Hematopoietic multipotent progenitor cell treated with erythropoietin and hydrocortisone succinate and interleukin-3 and kit ligand, for 6 days (in vitro differentiated cells): ENCODE results near the gene INSYN2B.

Experiments used
- DNase-seq: peaks from one replicate; pipeline ENCODE4 v3.0.0-alpha.2; 2015

INSYN2B gene

DNA sequence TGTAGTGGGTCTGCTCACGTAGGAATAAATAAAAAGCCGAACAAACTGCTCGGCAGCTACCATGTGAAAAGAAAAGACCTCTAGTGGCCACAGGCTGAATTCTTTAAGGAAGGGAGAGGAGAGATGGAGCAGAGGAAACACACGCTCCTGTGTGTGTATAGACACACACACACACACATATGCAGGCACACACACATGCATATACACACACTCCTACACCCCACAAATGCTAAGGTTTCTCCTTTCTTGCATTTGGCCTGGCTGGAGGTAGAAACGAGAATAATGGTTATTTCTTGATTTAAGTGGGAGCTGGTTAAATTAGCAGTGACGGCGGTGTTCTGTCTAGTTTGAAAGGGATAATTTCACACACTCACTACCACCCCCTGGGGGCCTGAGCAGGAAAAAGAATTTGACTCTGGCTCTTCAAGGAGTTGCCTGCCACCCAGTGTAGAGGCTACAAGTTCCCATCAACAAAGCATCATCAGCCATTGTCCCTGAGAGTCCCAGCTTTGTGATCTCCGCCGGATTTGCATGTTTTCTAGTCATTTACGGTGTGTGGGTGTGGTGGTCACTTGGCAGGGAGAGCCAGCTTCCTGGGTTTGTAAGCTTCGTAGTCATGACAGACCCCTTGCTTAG lies at the start of gene INSYN2B:
INSYN2B (minus strand) TSS at position 78 of the 636 bp plus-strand sequence. CDS start 96,597 bp downstream, outside the sequence.
- DNase-seq: peak; percentile 76

DNA sequence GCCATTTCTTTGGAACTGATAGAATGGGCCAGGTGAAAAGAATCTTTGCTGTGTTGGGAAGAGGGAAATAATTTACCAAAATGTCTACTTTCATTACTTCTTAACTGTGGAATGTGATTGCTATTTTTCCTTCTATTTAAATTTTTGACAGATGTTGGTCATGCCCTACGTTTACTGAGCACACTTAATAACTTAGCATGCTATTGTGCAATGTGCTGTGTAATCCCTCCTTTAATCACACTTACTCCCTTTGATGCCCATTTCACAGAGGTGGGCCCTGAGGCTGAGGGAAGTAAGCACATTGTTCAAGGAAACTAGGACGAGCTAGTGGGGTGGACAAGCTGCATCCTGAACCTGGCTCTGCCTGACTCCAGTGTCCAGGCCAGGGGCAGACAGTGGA lies 47.8 kb upstream of the INSYN2B start:
- no peak for DNase-seq

DNA sequence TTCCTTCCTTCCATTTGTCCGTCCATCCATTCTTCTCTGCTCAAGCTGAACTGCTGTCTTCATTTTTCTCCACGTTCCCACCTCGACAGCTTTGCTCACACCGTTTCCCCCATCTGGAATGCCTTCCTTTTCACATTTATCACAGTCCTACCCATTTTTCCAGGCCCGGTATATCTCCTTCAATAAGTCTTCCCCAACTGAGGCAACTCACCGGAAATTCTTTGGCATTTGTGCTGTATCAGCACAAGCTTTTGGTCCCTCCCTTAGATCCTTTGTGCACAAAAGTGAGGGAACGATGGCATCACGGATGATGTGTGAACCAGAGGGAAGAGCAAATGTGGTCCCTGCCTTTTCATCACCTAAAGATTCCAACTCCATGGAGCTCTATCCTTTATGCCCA lies 45.6 kb upstream of the INSYN2B start:
- no peak for DNase-seq

DNA sequence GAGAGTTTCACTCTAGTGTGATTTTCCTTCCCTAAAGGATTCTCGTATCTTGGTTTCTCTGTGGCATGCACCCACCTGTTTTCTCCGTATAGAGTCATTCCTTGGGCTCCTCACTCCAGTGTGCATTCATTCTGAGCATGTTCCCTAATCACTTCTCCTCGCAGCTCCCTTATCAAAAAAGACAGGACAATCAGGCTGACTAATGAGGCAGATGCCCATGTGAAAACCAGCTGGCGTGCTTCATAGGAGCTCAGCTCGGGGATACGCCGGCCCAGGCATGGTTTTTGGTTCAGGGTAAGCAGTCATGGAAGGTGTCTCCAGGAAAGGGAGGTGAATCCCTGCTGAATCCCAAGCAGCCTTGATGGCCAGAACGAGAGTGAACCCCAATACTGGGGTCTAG lies 41.2 kb upstream of the INSYN2B start:
- no peak for DNase-seq

DNA sequence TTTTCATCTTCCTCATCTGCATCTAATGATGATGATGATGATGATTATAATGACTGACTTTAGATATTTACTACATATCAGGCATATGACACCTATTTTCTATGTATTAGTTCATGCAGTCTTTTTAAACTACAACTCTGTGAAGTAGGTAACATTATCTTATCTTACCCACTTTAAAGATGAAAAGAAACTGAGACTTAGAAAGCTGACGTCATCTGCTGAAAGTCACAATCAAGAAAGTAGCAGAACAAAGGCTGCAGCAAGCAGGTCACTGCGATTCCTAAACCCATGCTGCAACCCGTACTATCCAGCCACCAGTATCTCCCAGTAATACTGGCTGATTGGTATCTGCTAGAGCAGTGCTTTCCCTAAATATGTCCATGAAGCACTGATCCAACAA lies 40.1 kb upstream of the INSYN2B start:
- DNase-seq: no peak

DNA sequence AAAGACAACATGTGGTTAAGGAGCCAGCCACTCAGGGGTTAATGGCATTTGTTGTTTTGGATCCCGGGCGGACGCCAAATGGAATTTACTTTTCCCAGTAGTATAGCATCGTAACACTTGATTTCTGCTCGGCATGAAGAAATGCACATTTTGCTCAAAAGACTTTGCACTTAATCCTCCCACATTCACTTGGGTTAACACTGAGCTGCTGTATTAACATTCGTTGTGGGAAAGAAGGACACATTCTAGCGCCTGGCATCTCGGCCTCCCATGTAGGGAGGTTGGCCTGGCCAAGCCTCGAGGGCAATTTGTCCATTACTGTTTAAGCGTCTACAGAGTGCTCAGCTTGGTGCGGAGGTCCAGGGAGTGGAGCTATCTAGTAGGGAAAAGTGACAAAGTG lies 32.3 kb upstream of the INSYN2B start:
- DNase-seq: no peak

DNA sequence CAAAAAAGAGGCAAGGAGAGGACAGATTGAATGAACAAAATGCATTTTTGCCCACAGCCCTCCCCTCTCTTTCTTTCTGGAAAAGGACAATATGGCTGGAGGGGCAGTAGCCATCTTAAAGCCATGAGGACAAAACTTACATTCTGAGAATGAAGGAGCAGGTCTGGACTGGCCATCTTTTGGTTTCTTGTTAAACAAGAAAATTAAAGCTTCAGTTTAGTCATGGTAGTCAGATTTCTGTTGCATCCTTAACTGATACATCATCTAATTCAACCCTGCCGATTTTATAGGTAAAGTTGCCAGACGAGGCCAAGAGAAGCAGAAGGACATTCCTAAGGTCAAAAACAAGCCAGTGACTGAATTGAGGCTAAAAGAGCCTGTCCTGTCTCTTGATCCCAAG lies 31.5 kb upstream of the INSYN2B start:
- DNase-seq: no peak

DNA sequence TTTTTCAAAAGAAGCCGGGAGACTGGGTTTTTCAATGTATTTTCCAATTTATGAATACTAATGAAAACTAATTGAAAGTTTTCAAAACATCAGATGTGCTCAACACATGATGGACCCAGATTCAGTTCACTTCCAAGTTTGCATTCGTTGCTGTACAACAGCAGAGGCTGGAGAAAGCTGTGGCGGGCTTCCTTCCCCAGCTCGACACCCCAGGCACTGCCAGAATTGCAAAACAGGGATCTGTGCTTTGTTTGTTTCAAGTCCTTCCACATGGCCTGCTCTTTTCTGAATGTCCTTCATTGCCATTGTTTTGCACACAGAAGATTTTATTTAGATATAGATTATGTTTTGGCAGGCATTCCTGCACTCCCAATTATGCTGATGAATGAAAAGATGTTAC lies 30.3 kb upstream of the INSYN2B start:
- DNase-seq: no peak

DNA sequence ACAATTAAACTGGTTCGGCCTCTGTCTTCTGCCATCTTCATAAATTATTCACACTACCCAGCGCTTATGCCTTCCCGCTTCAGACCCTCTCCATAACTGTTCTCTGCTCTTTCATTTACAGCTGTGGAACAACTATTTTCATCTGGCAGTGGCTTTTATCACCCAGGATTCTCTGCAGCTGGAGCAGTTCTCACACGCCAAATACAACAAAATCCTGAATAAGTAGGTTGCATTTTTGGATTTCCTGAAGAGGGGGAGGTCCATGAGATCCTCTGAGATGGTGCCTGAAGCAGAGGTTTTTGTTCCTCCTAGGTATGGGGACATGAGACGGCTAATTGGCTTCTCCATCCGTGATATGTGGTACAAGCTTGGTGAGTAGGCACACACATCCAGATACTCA lies 28.1 kb upstream of the INSYN2B start:
- DNase-seq: no peak

DNA sequence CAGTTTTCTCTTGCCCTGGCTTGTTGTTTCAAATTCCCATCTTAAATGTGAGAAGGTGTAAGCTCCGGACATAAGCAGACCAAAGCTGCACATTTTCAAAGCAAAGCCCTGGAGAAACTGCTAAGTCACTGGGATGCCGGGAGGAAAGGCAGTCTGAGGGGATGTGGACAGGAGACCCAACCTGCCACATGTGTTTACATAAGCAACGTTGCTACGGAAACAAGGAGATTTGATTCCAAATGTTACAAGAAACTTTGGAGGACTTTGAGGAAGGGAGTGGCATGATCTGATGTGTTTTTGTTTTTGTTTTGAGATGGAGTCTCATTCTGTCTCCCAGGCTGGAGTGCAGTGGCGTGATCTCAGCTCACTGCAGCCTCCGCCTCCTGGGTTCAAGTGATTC lies 25.7 kb upstream of the INSYN2B start:
- no peak for DNase-seq

DNA sequence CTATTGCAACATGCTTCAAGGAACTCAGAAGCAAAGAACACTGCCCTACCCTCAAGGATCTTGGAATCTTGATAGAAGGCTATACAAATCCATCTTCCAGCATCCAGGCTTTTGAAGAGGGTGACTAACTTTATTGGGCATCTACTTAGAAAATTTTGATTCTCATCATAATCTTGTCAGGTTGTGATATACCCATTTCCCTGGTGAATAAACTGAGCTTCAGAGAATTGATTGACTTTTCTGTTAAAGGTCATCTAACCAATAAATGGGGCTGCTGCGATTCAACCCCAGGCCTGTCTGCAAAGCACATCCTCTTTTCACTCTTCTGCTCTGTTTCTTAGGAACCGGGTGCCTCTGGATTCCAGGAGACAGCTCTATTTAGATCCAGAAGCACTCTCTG lies 19.9 kb upstream of the INSYN2B start:
- no peak for DNase-seq

DNA sequence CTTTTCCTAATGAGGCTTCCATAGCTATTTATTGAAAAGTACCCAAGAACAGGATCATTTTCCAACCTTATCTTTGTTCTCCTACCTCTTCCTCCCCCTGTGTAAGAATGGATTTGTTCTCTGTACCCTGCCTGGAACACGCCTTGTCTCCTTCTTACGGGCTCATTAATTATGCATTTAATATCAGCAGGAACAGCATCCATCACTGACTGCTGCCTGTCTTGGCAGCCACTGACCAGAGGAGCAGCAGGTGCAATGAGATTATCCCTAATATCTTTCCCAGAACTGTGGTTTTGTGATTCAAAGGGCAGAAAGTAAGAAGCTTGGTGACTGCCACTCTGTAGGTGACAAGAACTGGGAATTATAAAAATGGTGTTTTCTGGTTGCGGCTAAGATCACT lies 19.3 kb upstream of the INSYN2B start:
- DNase-seq: no peak

DNA sequence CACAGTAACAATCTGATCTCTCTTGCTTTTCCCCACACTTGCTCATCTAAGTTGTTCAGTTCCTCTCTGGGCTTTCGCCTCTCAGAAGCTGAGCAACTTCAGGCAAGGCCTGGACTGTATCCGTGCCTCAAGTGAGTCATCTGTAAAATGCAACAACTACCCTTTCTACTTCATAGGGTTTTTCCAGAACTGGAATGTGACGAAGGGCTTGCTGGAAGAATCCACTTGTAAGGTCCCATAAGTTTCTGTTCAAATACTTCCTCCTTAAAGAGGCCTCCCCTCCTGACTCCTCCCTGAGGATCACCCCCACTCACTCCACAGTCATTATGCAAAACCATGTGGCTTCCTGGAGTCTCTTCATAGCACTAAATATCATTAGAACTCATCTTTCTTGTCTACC lies 17.5 kb upstream of the INSYN2B start:
- no peak for DNase-seq

DNA sequence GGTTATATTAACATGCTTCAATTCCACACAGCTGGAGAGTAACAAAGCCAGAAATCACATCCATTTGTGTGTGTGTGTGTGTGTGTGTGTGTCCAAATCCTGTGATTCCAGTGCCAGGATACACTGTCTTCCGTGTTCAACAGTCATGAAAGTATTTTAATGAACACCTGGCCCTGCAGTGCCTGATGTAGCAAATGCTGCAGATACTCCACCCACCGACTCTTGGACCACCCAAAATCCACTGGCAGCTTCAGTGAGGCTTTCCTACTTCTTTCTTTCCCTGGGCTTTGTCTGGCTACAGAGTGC lies 13.1 kb upstream of the INSYN2B start:
- no peak for DNase-seq

DNA sequence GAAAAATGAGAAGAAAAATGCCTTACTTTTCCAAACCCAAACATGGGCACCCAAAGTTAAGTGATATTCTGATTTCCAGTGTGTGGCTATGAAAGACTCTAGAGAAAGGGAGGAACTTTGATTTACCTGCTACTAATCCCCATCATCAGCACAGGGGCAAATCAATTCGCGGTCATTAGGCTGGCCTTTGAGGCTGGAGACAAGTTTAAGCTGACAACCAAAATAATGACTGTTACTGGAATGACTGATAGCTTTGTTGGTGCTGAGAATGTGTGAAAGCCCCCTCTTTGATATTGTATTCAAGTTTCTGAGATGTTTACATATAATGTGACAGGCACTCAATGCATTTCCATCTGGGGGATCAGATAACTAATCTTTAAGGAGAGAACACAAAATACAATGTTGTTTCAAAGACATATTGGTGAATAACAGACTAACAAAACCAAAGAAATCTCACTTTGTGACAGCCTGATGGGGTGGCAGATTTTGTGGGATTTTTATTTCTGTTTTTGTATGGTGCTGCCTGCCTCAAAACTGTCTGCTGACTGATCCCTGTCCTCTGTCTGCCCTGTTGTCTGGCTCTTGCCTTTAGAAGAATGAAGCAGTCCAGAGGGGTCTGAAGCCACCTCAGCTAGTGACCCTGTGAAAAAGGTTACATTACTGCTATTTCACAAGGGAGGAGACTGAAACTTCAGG lies 12.6 kb upstream of the INSYN2B start:
- DNase-seq: no peak

DNA sequence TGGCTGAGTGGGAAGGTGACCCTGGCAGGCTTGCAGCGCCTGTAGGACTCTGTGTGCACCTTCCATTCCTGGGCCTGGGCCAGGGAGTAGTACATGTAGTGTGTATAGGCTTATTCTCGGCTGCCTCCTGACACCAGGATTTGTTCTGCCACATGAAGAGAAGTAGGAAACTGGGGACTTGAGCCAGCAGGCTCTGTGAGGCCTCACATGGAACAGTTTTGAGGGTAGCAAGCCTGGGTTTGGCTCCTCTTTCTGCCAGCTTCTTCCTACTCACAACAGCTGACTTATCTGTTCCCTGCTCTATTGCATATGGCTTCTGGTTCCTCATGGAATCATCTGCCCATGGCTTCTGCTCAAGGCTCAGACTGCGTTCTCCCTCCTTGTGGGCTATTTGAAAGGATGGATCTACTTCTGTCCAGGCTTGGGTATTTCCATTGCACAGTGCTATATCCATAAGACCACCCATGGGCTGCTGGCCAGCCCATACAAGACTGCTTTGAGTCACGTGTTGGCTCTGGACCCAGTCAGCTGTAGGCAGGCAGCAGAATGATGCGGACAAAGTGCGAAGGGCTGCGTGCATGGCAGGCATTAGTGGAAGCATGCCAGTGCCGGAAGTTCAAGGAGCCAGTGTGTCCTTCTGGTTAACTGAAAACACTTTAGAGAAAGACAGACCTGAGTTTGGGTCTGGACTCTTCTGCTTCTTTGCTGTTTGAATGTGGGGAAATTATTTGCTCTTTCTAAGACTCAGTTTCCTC lies 11.0 kb upstream of the INSYN2B start:
- no peak for DNase-seq

DNA sequence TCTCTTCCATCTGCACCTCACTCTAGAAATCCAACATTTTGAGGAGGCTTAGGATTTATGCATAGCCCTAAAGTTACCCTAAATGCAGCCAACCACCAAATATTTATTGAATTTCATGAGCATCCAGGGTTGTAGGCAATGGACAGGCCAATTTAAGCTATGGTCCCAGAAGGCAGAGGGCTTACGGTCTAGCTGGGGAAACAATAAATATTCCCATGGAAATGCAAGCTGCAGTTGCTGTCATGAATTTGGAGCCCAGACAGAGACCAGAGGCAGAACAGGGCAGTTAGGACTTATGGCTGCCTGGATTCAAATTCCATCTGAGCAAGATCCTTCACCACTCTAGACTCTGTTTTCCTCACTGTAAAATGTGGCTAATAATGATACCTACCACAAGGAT lies 9.1 kb upstream of the INSYN2B start:
- DNase-seq: no peak

DNA sequence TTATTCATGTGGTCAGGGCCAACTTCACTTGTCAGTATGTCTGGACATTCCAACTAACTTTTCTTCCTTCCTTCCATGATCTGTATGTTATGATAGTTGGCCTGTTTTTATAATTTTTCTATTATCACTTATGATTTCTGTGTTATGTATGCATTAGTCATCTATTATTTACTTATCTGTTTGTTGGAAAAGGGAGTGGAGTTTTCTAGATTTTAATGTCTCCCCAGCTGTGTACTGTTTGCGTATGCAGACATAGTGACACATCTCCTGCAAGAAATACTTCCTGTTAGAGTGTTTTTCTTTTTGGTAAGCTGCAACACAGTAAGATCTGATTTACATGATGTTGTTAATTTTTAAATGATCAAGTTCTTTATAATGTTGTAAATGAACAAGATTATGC lies 8.7 kb upstream of the INSYN2B start:
- no peak for DNase-seq

DNA sequence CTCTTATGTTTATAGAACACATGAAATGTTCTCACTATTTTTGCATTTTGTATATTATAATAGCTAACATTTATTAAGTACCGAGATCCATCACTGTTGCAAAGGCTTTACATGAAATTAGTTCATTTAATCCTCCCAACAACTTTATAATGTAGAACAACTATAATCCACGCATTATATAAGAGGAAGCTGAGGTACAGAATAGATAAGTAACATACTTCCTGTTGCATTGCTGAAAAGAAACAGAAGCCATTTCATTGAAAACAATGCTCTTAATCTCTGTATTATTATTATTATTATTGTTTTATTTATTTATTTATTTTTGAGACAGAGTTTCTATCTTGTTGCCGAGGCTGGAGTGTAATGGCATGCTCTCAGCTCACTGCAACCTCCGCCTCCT lies 7.9 kb upstream of the INSYN2B start:
- peak; percentile 17 for DNase-seq

DNA sequence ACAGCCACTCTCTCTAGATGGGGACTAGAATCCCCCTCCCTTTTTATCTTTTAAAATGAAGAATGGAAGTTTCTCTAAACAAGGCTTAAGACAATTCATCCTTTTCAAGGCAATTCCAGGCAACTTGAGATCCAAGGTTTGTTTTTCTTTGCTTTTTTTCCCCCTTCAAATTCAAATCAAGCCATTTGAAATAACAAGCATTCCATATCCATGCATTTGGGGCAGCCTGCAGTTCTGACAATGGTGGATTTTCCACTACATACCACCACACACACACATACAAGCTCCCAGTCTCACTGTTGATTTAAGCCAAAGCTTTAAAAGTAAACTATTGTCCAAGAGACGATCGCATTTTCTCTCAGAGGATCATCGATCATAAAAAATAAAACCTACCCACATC lies 424 bp downstream of the INSYN2B start:
- DNase-seq: no peak

DNA sequence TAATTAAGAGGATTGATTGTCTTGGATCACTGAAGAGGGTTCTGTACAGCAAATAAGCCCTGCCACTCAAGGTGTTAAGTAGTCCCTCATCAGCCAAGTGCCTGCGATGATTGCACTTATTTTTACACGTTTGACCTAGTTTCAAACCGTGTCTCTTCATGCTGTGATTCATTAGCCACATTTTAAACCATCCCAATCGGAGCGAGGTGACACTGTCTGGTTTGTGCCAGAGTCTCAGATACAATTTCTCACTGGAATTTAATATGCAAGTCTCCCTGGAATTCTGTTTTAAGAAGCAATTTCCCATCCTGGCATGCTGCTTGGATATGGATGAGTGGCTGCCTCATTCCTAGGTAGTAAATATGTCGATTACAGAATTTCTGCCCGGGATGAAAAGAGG lies 1.6 kb downstream of the INSYN2B start:
- DNase-seq: no peak

DNA sequence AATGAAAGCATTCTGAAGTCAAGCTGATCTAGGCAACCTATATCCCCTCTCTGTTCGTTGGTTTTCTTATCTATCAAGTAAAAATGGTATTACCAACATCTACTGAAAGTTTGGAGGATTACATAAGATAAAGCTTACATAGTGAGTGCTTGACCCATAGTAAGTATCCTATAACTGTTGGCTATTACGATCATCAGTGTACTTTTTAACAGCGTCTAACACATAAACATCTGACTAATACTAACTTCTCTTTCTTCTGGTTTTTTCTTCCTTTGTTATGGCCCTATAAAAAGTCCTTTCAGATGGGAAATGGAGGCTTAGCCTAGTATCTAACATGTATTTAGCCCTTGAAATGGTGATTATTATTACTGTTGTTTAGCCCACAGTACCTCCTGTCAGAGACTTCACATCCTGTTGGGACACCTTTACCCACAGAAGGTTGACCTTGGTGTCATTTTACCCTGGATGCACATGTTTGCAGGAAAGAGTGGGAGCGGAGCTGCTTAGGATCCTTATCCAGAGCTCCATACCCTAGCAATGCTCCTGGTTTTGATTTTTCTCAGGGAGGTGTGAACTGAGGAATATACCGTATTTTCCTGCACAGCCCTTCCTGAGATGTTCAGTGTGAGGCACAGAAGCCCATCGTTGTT lies 6.0 kb downstream of the INSYN2B start:
- no peak for DNase-seq

DNA sequence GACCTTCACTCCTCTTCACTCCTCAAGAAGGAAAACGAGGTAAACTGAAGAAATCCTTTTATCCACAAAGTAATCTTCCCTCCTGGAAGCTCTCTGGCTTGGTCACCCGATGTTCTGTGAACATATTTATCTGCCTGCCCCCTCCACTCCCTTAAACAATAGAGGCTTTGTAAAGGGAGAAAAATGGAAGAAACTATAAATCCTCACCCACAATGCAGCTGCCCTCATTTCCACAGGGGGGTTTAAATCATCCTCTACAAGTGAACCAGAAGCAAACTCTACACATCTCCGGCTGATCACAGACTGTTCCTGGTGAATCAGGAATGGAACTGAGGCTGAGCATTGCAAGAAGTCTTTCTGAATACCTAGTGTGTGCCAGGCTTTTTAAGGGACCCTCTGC lies 7.2 kb downstream of the INSYN2B start:
- no peak for DNase-seq

DNA sequence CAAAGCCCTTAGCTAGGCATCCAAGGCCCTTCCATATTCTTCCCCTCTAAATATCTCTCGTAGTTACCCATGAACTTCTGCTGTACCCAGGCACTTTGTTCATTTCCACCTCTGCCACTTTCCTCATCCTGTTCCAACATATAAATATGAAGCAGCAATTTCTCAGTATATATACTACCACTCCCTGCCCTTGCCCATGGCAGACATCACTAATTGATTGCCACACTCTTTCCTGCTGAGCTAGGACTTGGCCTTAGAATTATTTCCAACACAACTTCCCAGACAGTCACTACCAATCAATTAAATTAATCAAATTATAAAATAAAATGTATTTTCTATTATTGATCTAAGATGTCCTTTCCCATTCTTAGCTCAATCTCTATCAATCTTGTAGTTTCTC lies 8.5 kb downstream of the INSYN2B start:
- no peak for DNase-seq
